D341Med (cell line): ENCODE results near the gene KLHL25.
"Not testable (repeated sequence)": the region's sequence is repeated elsewhere in the genome, so short reads cannot be mapped to it uniquely, and the experiment has no call there.

Source experiments
- DNase-seq: peaks from one replicate; pipeline ENCODE4 v3.0.0; 2012; ENCODE audit warnings: low spot score

Gene KLHL25

GRCh38 chr15:85794598-85795336 is at the start of gene KLHL25:
Gene KLHL25, minus strand, starts transcription at chr15:85794925. Its CDS starts 25,115 bp downstream, at chr15:85769810.
- DNase-seq: peak; percentile 98

- DNase-seq: no peak
These were observed 46.1 kb upstream of the KLHL25 start for GRCh38 chr15:85840802-85841152.

GRCh38 chr15:85840079-85840801 is 45.5 kb upstream of the KLHL25 start:
- DNase-seq: peak; percentile 94

- no peak for DNase-seq
These were observed 44.9 kb upstream of the KLHL25 start for GRCh38 chr15:85839643-85840042.

- DNase-seq: no peak
These were observed 43.9 kb upstream of the KLHL25 start for GRCh38 chr15:85838655-85839054.

GRCh38 chr15:85837881-85838280 is 43.2 kb upstream of the KLHL25 start:
- DNase-seq: no peak

GRCh38 chr15:85837011-85837433 is 42.3 kb upstream of the KLHL25 start:
- no peak for DNase-seq

GRCh38 chr15:85834651-85835050 is 39.9 kb upstream of the KLHL25 start:
- DNase-seq: no peak

- DNase-seq: no peak
These were observed 37.7 kb upstream of the KLHL25 start for GRCh38 chr15:85832394-85832793.

GRCh38 chr15:85831415-85832113 is 36.8 kb upstream of the KLHL25 start:
- DNase-seq: peak; percentile 79

GRCh38 chr15:85829754-85830153 is 35.0 kb upstream of the KLHL25 start:
- not testable (repeated sequence) for DNase-seq

- peak; percentile 52 for DNase-seq
These were observed 34.1 kb upstream of the KLHL25 start for GRCh38 chr15:85828874-85829273.

- DNase-seq: no peak
These were observed 33.4 kb upstream of the KLHL25 start for GRCh38 chr15:85828126-85828525.

GRCh38 chr15:85826756-85827515 is 32.2 kb upstream of the KLHL25 start:
- DNase-seq: no peak

- no peak for DNase-seq
These were observed 31.0 kb upstream of the KLHL25 start for GRCh38 chr15:85825719-85826118.

GRCh38 chr15:85825118-85825517 is 30.4 kb upstream of the KLHL25 start:
- no peak for DNase-seq

- DNase-seq: no peak
These were observed 26.8 kb upstream of the KLHL25 start for GRCh38 chr15:85821545-85821944.

- no peak for DNase-seq
These were observed 25.2 kb upstream of the KLHL25 start for GRCh38 chr15:85819938-85820337.

- DNase-seq: no peak
These were observed 18.5 kb upstream of the KLHL25 start for GRCh38 chr15:85813234-85813633.

- no peak for DNase-seq
These were observed 15.3 kb upstream of the KLHL25 start for GRCh38 chr15:85810075-85810474.

- no peak for DNase-seq
These were observed 10.7 kb upstream of the KLHL25 start for GRCh38 chr15:85805420-85805819.

GRCh38 chr15:85804481-85805170 is 9.9 kb upstream of the KLHL25 start:
- DNase-seq: no peak
